Chondrocyte (in vitro differentiated cells): Measurements from ENCODE around the gene DPYSL3. TPM values are rescaled to one million over a fixed set of nuclear protein-coding genes. Genes with fewer than 3 reads are reported as not detected.

ENCODE experiments used
- DNase-seq: peaks from one replicate; pipeline ENCODE4 v3.0.0; 2021; ENCODE audit warnings: mixed read lengths, low spot score
- H3K27ac Mint-ChIP-seq: one replicate; pipeline ENCODE4 v1.8.0; 2021; ENCODE audit warnings: mild to moderate bottlenecking, moderate library complexity, mixed read lengths; ENCODE audit not compliant: unreplicated experiment
- H3K27me3 Mint-ChIP-seq: 2 replicates; pipeline ENCODE4 v1.8.0; 2021; ENCODE audit warnings: low read depth, mixed read lengths
- H3K36me3 Mint-ChIP-seq: 2 replicates; pipeline ENCODE4 v1.8.0; 2021; ENCODE audit warnings: low read depth, mixed read lengths
- H3K4me1 Mint-ChIP-seq: 2 replicates; pipeline ENCODE4 v1.8.0; 2021; ENCODE audit warnings: low read depth, mild to moderate bottlenecking, mixed read lengths
- H3K4me3 Mint-ChIP-seq: one replicate; pipeline ENCODE4 v1.8.0; 2021; ENCODE audit warnings: mild to moderate bottlenecking, moderate library complexity, mixed read lengths; ENCODE audit not compliant: unreplicated experiment
- H3K9me3 Mint-ChIP-seq: 2 replicates; pipeline ENCODE4 v1.8.0; 2021; ENCODE audit warnings: low read depth, mixed read lengths
- total RNA-seq: library from RNA; stranded (reverse); gene quantifications from 3 replicates; pipeline ENCODE4 v1.2.1, GENCODE V29; 2021
- TF ChIP-seq, protein P1 (sequence below): fragments of 200-600 bp; sonication (generic); IDR thresholded peaks from 2 replicates; pipeline ENCODE4 v1.5.0; 2021; ENCODE audit warnings: antibody characterized with exemption, mild to moderate bottlenecking, moderate library complexity

Gene DPYSL3
- total RNA-seq, 1 donor from 2014 or later: 60.4 TPM

DNA sequence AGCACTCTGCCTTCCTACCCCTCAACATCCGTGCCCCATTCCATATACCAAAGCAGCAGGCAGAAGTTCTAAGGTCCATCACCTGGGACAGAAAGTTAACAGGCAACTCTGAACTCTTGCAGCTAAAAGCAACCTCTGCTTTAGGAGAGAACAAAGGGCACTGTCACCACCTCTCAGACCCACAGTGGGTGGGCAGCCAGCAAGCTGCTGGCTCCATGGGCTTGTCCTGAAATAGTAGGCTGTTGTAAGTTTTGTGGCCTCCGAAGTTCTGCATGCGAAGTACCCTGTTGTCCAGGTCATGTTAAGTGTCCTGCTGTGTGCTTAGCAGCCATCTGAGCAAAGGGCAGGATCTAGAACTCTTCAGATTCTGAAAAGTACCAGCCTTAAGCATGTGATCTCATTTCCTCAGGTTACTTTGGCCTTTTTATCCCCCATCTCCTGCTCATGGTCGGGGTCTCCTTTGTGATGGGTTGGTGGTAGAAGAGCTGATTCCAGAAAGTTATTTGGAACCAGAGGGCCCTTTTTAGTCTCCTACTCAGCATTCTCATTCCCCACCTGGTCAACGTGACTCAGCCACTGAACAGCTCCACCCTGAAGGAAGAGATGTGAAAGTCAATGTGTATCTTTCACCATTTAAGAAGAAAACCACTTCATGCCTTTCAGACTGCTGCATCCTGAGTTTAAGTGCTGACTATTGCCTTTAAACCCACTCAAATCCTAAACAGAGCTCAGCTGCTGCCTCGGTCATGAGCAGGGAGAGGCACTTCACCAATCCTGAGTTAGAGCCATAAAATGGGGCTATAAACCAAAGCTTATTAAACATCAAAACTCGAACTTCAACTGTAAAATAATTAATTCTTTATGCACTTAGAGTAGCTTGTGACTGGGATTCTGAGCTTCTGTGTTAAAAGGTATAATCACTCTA, 121.4 kb downstream of the DPYSL3 start:
- Mint-ChIP-seq H3K27me3 (no peaks in the 10 kb centered on the region), H3K36me3 (peaks cover 7% of the 10 kb centered on the region), H3K4me1 (peaks cover 2% of the 10 kb centered on the region), H3K4me3 (no peak overlapping the region), H3K27ac (no peak overlapping the region), H3K9me3 (no peaks in the 10 kb centered on the region)
- TF ChIP-seq, protein P1, sequence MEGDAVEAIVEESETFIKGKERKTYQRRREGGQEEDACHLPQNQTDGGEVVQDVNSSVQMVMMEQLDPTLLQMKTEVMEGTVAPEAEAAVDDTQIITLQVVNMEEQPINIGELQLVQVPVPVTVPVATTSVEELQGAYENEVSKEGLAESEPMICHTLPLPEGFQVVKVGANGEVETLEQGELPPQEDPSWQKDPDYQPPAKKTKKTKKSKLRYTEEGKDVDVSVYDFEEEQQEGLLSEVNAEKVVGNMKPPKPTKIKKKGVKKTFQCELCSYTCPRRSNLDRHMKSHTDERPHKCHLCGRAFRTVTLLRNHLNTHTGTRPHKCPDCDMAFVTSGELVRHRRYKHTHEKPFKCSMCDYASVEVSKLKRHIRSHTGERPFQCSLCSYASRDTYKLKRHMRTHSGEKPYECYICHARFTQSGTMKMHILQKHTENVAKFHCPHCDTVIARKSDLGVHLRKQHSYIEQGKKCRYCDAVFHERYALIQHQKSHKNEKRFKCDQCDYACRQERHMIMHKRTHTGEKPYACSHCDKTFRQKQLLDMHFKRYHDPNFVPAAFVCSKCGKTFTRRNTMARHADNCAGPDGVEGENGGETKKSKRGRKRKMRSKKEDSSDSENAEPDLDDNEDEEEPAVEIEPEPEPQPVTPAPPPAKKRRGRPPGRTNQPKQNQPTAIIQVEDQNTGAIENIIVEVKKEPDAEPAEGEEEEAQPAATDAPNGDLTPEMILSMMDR: no peak
- no peak for DNase-seq

DNA sequence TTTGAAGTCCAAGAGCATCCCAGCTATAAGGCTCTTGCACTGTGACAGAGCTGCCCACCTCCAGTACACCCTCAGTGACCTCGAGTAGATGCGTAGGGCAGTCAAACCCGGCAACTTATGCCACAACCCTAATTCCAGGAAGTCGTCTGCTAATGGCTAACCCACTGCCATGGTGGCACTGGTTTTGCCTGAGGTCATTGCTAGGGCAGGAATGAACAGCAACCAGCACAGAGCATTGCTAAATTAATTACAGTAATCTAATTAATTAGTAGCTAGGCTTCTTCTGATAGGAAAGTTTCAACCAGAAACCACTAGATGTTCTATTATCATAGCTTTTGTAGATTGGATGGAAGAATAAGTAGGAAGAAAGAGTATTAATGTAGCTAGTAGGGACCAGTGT, 122.8 kb downstream of the DPYSL3 start:
- Mint-ChIP-seq H3K9me3 (no peaks in the 10 kb centered on the region), H3K27me3 (no peaks in the 10 kb centered on the region), H3K4me3 (no peak overlapping the region), H3K4me1 (peaks cover 2% of the 10 kb centered on the region), H3K36me3 (peaks cover 2% of the 10 kb centered on the region), H3K27ac (no peak overlapping the region)
- TF ChIP-seq, protein P1: no peak
- no peak for DNase-seq

DNA sequence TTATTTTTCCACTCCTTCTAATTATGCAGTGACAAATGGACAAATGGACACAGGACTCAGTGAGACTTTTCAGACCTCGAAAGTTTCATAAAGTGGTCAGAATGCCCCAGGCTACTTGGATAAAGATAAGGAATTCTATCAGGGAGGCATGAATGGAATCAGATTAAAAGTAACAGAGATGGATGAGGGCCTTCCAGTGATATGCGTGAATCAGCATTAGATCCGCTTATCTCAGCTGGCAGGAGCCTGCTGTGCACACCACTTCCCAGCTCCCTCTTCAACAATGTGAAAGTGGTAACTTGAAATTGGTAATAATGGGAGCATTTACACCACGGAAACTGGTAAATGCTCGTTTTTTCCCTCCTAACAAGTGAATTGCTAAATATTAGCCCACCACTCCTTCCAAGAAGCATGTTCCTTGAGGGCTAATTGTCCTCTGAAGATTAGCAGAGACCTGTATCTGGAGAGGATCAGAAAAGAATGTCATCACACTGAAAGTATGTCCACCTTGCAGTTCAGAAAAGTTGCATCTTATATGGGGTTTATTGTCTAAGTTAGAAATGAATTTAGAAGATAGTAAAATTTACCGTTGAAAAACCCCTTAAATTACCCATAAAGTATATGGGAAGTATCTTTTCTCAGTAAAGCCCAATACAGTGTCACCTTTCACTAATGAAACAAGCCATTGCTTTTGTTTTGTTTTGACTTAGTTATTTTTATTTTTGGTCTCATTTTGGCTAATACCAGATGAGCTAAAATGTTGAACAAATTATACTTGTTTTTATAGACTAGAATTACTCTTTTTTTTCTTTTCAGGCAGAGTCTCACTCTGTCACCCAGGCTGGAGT, 125.3 kb downstream of the DPYSL3 start:
- DNase-seq: no peak
- H3K4me3 Mint-ChIP-seq: no peak overlapping the region
- H3K36me3 Mint-ChIP-seq: no peaks in the 10 kb centered on the region
- TF ChIP-seq, protein P1: no peak
- H3K27ac Mint-ChIP-seq: no peak overlapping the region
- H3K27me3 Mint-ChIP-seq: peaks cover 2% of the 10 kb centered on the region
- peaks cover 6% of the 10 kb centered on the region for H3K9me3 Mint-ChIP-seq
- no peaks in the 10 kb centered on the region for H3K4me1 Mint-ChIP-seq

DNA sequence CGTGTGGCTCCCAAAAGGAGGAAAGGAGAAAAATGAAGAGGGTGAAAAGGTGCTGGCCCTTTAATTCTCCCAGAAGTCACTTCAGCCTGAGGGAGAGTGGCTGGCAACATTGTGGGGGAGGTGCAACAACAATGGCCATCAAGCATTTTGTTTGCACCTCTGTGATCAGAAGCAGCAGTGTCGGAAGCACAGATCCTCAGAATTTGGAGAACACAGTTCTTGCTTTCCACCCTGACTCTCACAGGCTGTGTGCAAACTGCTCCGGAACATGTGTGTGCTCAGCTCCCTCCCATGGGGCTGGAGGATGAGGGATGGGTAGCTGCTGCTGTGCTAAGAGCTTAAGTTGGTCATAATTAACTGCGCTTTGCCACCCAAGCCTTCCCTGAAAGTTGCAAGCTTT, 127.1 kb downstream of the DPYSL3 start:
- Mint-ChIP-seq H3K36me3 (no peaks in the 10 kb centered on the region), H3K27me3 (peaks cover 4% of the 10 kb centered on the region), H3K4me3 (peak overlapping the region; percentile 37), H3K9me3 (peaks cover 9% of the 10 kb centered on the region), H3K4me1 (no peaks in the 10 kb centered on the region), H3K27ac (no peak overlapping the region)
- TF ChIP-seq, protein P1: no peak
- no peak for DNase-seq

DNA sequence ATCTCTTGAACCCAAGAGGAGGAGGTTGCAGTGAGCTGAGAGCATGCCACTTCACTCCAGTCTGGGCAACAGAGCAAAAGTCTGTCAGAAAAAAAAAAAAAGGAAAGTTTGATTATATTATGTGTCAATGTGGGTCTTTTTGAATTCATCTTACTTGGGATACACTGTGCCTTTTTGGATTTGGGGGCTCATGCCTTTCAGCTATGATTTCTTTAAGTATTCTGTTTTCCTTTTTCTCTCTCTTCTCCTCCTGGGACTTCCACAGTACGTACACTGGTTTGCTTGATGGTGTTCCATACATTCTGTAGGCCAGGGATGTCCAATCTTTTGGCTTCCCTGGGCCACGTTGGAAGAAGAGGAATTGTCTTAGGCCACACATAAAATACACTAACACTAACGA, 128.3 kb downstream of the DPYSL3 start:
- TF ChIP-seq, protein P1: no peak
- no peak overlapping the region for H3K27ac Mint-ChIP-seq
- peaks cover 5% of the 10 kb centered on the region for H3K4me1 Mint-ChIP-seq
- no peak overlapping the region for H3K4me3 Mint-ChIP-seq
- H3K27me3 Mint-ChIP-seq: peaks cover 4% of the 10 kb centered on the region
- no peak for DNase-seq
- H3K9me3 Mint-ChIP-seq: peaks cover 9% of the 10 kb centered on the region
- no peaks in the 10 kb centered on the region for H3K36me3 Mint-ChIP-seq
